ENCODE measurements around the gene MST1. TPM values are rescaled to one million over a fixed set of nuclear protein-coding genes. Genes with fewer than 3 reads are reported as not detected.

The MST1 gene
- total RNA-seq, 1 donor: 2.9 TPM

- no peak for TF ChIP-seq CTCF (IDR thresholded peaks at IDR 0.05; ENCODE audit: insufficient read depth, low read length)
- no peak for DNase-seq (ENCODE audit: low read depth)
These were observed 19.9 kb downstream of the MST1 start for GRCh38 chr3:49669352-49669751.

GRCh38 chr3:49668861-49669260, 20.4 kb downstream of the MST1 start:
- peak; percentile 36 for DNase-seq (ENCODE audit: low read depth)
- no peak for TF ChIP-seq CTCF (IDR thresholded peaks at IDR 0.05; ENCODE audit: insufficient read depth, low read length)

More at GRCh38 chr3:49669352-49669751, 19.9 kb downstream of the MST1 start:
- no peak overlapping the region for H3K4me3 ChIP-seq (ENCODE audit: low read depth, low read length)

DNA sequence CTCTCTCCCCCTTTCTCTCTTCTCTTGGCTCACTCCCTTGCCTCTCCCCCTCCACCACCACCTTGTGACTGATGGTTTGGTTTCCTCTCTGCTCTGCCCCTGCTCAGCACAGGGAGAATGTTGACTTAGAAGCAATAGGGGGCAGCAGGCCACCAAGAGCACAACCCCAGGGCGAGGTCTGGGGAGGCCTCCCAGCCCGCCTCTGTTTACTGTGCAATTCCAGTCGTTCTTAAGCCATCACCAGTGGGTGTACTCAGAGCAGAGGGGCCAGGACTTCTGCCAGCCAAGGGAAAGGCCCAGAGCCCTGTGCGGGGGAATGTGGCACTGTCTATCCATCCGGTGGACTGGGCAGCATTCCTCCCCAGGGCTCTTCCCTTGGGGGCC, 20.9 kb downstream of the MST1 start:
- DNase-seq (ENCODE audit: low read depth): no peak
- no peak overlapping the region for H3K4me3 ChIP-seq (ENCODE audit: low read depth, low read length)
- TF ChIP-seq CTCF (IDR thresholded peaks at IDR 0.05; ENCODE audit: insufficient read depth, low read length): no peak

More at GRCh38 chr3:49668861-49669260, 20.4 kb downstream of the MST1 start:
- H3K4me3 ChIP-seq (ENCODE audit: low read depth, low read length): no peak overlapping the region

GRCh38 chr3:49667701-49668413, 21.4 kb downstream of the MST1 start:
- no peak for TF ChIP-seq CTCF (IDR thresholded peaks at IDR 0.05; ENCODE audit: insufficient read depth, low read length)
- DNase-seq (ENCODE audit: low read depth): no peak
- H3K4me3 ChIP-seq (ENCODE audit: low read depth, low read length): no peak overlapping the region

DNA sequence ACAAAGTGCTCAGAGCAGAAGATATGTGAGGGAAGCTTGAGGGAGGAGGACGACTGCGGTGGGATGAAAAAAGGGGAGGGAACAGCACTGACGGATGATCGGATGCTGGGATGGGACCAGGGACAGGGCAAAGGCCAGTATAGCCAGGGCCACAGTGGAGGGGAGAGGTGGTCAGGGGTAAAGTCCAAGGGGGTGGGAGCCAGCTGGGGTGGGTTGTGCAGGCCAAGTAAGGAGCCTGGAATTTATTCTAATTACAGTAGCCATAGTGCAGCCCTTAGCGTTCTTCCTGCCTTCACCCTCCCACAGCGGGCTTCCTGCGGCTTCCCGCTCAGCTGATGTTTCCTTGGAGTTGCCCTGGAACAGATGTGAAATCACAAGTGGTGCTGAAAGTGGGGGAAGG, 22.7 kb downstream of the MST1 start:
- DNase-seq (ENCODE audit: low read depth): no peak

DNA sequence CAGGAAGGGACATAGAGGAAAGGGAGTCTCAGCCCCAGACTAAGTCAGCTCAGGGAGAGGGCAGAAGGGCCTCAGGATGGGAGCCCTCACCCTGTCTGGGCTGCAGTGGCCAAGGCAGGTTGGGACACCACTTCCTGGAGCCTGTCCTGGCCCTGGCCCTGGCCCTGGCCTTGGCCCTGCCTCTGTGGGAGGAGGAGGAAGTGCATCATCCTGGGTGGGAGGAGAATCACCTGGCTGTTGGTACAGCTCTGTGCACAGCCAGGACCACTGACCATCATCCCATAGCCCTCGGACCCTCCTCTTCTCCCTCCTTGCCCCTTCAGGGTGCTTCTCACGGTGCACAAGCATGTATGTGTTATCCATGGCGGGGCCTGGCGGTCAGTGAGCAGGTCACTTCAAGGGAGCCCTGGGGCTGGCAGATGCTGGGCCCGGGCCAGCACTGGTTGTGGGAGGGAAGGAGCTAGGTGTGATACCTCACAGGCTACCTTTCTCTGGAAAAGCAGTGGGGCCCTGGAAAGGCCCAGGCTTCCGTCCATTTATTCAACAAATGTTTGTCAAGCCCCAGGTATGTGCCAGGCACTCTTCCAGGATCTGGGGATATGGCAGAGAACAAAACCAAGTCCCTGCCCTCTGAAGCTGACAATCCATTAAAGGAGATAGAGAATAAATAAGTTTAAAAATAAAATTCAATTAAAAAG, 23.3 kb downstream of the MST1 start:
- DNase-seq (ENCODE audit: low read depth): no peak
- no peak for TF ChIP-seq CTCF (IDR thresholded peaks at IDR 0.05; ENCODE audit: insufficient read depth, low read length)
- H3K4me3 ChIP-seq (ENCODE audit: low read depth, low read length): no peak overlapping the region

More for the DNA sequence above, 22.7 kb downstream of the MST1 start:
- TF ChIP-seq CTCF (IDR thresholded peaks at IDR 0.05; ENCODE audit: insufficient read depth, low read length): no peak
- H3K4me3 ChIP-seq (ENCODE audit: low read depth, low read length): no peak overlapping the region
